CD4-positive, alpha-beta memory T cell (primary cell): Measurements from ENCODE around the gene HERPUD1. TPM values are rescaled to one million over a fixed set of nuclear protein-coding genes. Genes with fewer than 3 reads are reported as not detected.
"Not testable (repeated sequence)": the region's sequence is repeated elsewhere in the genome, so short reads cannot be mapped to it uniquely, and the experiment has no call there.

Source experiments
- CTCF ChIA-PET: fragments of 350-600 bp; sonication (Branson Sonifier 250); formaldehyde crosslinking; loops from one replicate; lab custom pipeline; 2021; ENCODE audit warnings: inconsistent platforms; ENCODE audit not compliant: partially characterized antibody; lab: Charles Lee
- POLR2A ChIA-PET: fragments of 350-600 bp; sonication (Branson Sonifier 250); formaldehyde crosslinking; loops from one replicate; lab custom pipeline; 2021; ENCODE audit not compliant: partially characterized antibody; lab: Charles Lee
- DNase-seq, 5 donors: peaks; one replicate each; pipeline versions ENCODE4 v3.0.0 to v3.0.0-alpha.2; 2020 to 2022; ENCODE audit warnings: mixed read lengths in 1 of 5
- H3K27ac ChIP-seq: one replicate; pipeline ENCODE4 v1.7.0; 2013; ENCODE audit warnings: low read depth, low read length
- H3K27me3 ChIP-seq: 2 replicates; pipeline ENCODE4 v1.7.0; 2013; ENCODE audit warnings: mild to moderate bottlenecking, low read length, moderate library complexity; ENCODE audit not compliant: insufficient read depth
- H3K36me3 ChIP-seq: 2 replicates; pipeline ENCODE4 v1.7.0; 2013; ENCODE audit warnings: mild to moderate bottlenecking, low read length, moderate library complexity; ENCODE audit not compliant: insufficient read depth
- H3K4me1 ChIP-seq: 2 replicates; pipeline ENCODE4 v1.7.0; 2013; ENCODE audit warnings: mild to moderate bottlenecking, low read length, moderate library complexity; ENCODE audit not compliant: insufficient read depth
- H3K4me3 ChIP-seq, 2 donors: one replicate each; pipeline ENCODE4 v1.7.0; 2013; ENCODE audit warnings: low read length in 2 of 2, mild to moderate bottlenecking in 1 of 2
- H3K9me3 ChIP-seq, 2 donors: one replicate each; pipeline ENCODE4 v1.7.0; 2013; ENCODE audit warnings: low read length in 2 of 2, control low read depth in 1 of 2; ENCODE audit not compliant: control insufficient read depth in 1 of 2
- H3K27ac Mint-ChIP-seq, 7 donors: one replicate each; pipeline ENCODE4 v1.8.0; 2020 to 2021; ENCODE audit warnings: mixed read lengths in 7 of 7, mild to moderate bottlenecking in 6 of 7, inconsistent platforms in 3 of 7, moderate library complexity in 3 of 7
- H3K27me3 Mint-ChIP-seq, 2 donors: one replicate each; pipeline ENCODE4 v1.8.0; 2020 to 2021; ENCODE audit warnings: mixed read lengths in 2 of 2
- H3K36me3 Mint-ChIP-seq, 2 donors: one replicate each; pipeline ENCODE4 v1.8.0; 2020 to 2021; ENCODE audit warnings: mixed read lengths in 2 of 2, inconsistent platforms in 1 of 2, mild to moderate bottlenecking in 1 of 2
- H3K4me1 Mint-ChIP-seq, 4 donors: one replicate each; pipeline ENCODE4 v1.8.0; 2020 to 2021; ENCODE audit warnings: mixed read lengths in 4 of 4, mild to moderate bottlenecking in 1 of 4
- H3K4me3 Mint-ChIP-seq, 8 donors: one replicate each; pipeline ENCODE4 v1.8.0; 2020 to 2021; ENCODE audit warnings: mixed read lengths in 8 of 8, mild to moderate bottlenecking in 7 of 8, moderate library complexity in 6 of 8, inconsistent platforms in 3 of 8
- H3K9me3 Mint-ChIP-seq, 8 donors: one replicate each; pipeline ENCODE4 v1.8.0; 2020 to 2021; ENCODE audit warnings: mixed read lengths in 8 of 8, mild to moderate bottlenecking in 5 of 8, inconsistent platforms in 3 of 8, moderate library complexity in 1 of 8
- intact Hi-C: fragments of 100-400 bp; cut with micrococcal nuclease; formaldehyde crosslinking; loops from one replicate; pipeline ENCODE4 v1.15.1; 2023
- polyA plus RNA-seq, 2 donors: library from polyadenylated mRNA; unstranded; fragments of 300-500 nt; fragmentation: Illumina TruSeq; gene quantifications; one replicate each; pipeline ENCODE4 v1.2.3, GENCODE V29; 2021
- total RNA-seq, 2 experiments: library from RNA; stranded (reverse); gene quantifications; one replicate each; pipeline ENCODE4 v1.2.3, GENCODE V29; 2021

The HERPUD1 gene, protein sequence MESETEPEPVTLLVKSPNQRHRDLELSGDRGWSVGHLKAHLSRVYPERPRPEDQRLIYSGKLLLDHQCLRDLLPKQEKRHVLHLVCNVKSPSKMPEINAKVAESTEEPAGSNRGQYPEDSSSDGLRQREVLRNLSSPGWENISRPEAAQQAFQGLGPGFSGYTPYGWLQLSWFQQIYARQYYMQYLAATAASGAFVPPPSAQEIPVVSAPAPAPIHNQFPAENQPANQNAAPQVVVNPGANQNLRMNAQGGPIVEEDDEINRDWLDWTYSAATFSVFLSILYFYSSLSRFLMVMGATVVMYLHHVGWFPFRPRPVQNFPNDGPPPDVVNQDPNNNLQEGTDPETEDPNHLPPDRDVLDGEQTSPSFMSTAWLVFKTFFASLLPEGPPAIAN
- total RNA-seq (100 to 1,000 TPM; 130 to 136 TPM), polyA plus RNA-seq (100 to 1,000 TPM; 110 to 201 TPM)

GRCh38 chr16:56931892-56932720 lies at the start of gene HERPUD1:
TSS of gene HERPUD1 (plus strand) at chr16:56932142. CDS start at chr16:56932245, 103 bp downstream.
- CTCF ChIA-PET: no interaction called here

DNA sequence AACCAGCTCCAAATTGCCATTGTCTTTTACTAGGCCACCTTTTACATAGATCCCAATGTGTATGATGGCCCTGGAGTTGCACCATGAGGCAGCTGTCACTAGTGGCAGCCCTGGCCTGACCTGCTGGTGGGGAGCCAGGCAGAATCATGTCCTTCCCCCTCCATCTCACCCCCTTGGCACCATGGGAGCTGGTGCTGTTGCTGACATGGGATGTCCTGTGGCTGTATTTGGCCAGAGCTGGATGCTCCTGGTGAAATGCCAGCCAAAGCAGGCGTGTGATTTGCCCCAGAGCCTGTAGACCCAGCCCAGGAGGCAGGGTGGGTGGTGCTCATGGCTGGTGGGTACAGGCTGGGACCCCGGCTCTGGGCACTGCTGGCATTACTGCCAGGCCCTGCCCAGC lies 48.4 kb upstream of the HERPUD1 start:
- intact Hi-C loops: no loop called here
- Mint-ChIP-seq H3K4me3 (no peak overlapping the region), H3K9me3 (no peaks in the 10 kb centered on the region), H3K27ac (no peak overlapping the region), H3K27me3 (no peaks in the 10 kb centered on the region), H3K4me1 (no peaks in the 10 kb centered on the region), H3K36me3 (no peaks in the 10 kb centered on the region)
- Histone ChIP-seq H3K36me3 (no peaks in the 10 kb centered on the region), H3K4me1 (no peaks in the 10 kb centered on the region), H3K9me3 (no peaks in the 10 kb centered on the region), H3K27me3 (no peaks in the 10 kb centered on the region), H3K27ac (no peak overlapping the region), H3K4me3 (no peak overlapping the region)
- CTCF ChIA-PET: interaction anchor here (1.0 kb wide), 1 partner anchor 17 kb away, joined by 3 read pairs; no protein-coding TSS in a partner anchor
- POLR2A ChIA-PET: no interaction called here
- DNase-seq: no peak

More at GRCh38 chr16:56931892-56932720, at the start of gene HERPUD1:
- Histone ChIP-seq H3K36me3 (peaks cover 14% of the 10 kb centered on the region), H3K27me3 (no peaks in the 10 kb centered on the region), H3K9me3 (no peaks in the 10 kb centered on the region), H3K4me1 (peaks cover 48% of the 10 kb centered on the region), H3K4me3 (peak within 1 kb of the TSS; percentile 51 to 83), H3K27ac (peak within 1 kb of the TSS; percentile 96)
- H3K4me3 Mint-ChIP-seq: peak within 1 kb of the TSS; percentile 95 to 99 (median 98)
- POLR2A ChIA-PET: interaction anchor here (0.7 to 4.7 kb wide), 36 partner anchors 8 to 878 kb away, joined by 3 to 51 read pairs (median 5); partner anchors contain the start of genes BBS2, CCDC102A, CIAPIN1 and COQ9
- peak within 1 kb of the TSS; percentile 95 to 99 (median 98) for H3K27ac Mint-ChIP-seq
- H3K4me1 Mint-ChIP-seq: peaks cover 23 to 52% (median 37%) of the 10 kb centered on the region in 4 donors
- H3K27me3 Mint-ChIP-seq: no peaks in the 10 kb centered on the region
- H3K36me3 Mint-ChIP-seq: peaks cover 19 to 49% of the 10 kb centered on the region in 2 donors
- DNase-seq: peak; percentile 98 to 99 (median 99)
- intact Hi-C loops: loop anchor here (1.0 to 10.0 kb wide), 6 partner anchors 32 to 368 kb away; partner anchors contain the start of genes NLRC5, PSME3IP1 and RSPRY1
- no peaks in the 10 kb centered on the region for H3K9me3 Mint-ChIP-seq

GRCh38 chr16:56884026-56884582 lies 47.8 kb upstream of the HERPUD1 start:
- intact Hi-C loops: no loop called here
- H3K4me3 ChIP-seq: no peak overlapping the region
- H3K36me3 ChIP-seq: no peaks in the 10 kb centered on the region
- no peak overlapping the region for H3K27ac Mint-ChIP-seq
- ChIA-PET POLR2A (no interaction called here), CTCF (interaction anchor here (1.0 kb wide), 1 partner anchor 17 kb away, joined by 3 read pairs; no protein-coding TSS in a partner anchor)
- H3K27me3 ChIP-seq: no peaks in the 10 kb centered on the region
- H3K9me3 Mint-ChIP-seq: no peaks in the 10 kb centered on the region
- H3K4me1 ChIP-seq: no peaks in the 10 kb centered on the region
- no peak overlapping the region for H3K4me3 Mint-ChIP-seq
- no peak overlapping the region for H3K27ac ChIP-seq
- H3K9me3 ChIP-seq: no peaks in the 10 kb centered on the region
- H3K27me3 Mint-ChIP-seq: no peaks in the 10 kb centered on the region
- no peaks in the 10 kb centered on the region for H3K4me1 Mint-ChIP-seq
- H3K36me3 Mint-ChIP-seq: no peaks in the 10 kb centered on the region
- DNase-seq: no peak

GRCh38 chr16:56884929-56885328 lies 47.0 kb upstream of the HERPUD1 start:
- H3K9me3 ChIP-seq, H3K36me3 ChIP-seq, CTCF ChIA-PET, DNase-seq, H3K9me3 Mint-ChIP-seq, intact Hi-C loops, H3K4me1 Mint-ChIP-seq, H3K27ac Mint-ChIP-seq, H3K27ac ChIP-seq, H3K4me1 ChIP-seq, POLR2A ChIA-PET, H3K27me3 ChIP-seq, H3K27me3 Mint-ChIP-seq, H3K36me3 Mint-ChIP-seq, H3K4me3 ChIP-seq, H3K4me3 Mint-ChIP-seq: not testable (repeated sequence)

- Mint-ChIP-seq H3K27ac (peak overlapping the region in 1 of 7 donors; percentile 27), H3K27me3 (no peaks in the 10 kb centered on the region), H3K36me3 (no peaks in the 10 kb centered on the region), H3K4me1 (no peaks in the 10 kb centered on the region), H3K4me3 (no peak overlapping the region), H3K9me3 (no peaks in the 10 kb centered on the region)
- H3K36me3 ChIP-seq: no peaks in the 10 kb centered on the region
- H3K4me1 ChIP-seq: no peaks in the 10 kb centered on the region
- no peak overlapping the region for H3K27ac ChIP-seq
- intact Hi-C loops: no loop called here
- H3K27me3 ChIP-seq: no peaks in the 10 kb centered on the region
- ChIA-PET CTCF (no interaction called here), POLR2A (no interaction called here)
- no peak overlapping the region for H3K4me3 ChIP-seq
- DNase-seq: no peak
- no peaks in the 10 kb centered on the region for H3K9me3 ChIP-seq
Observed at GRCh38 chr16:56885446-56886162, 46.3 kb upstream of the HERPUD1 start.

DNA sequence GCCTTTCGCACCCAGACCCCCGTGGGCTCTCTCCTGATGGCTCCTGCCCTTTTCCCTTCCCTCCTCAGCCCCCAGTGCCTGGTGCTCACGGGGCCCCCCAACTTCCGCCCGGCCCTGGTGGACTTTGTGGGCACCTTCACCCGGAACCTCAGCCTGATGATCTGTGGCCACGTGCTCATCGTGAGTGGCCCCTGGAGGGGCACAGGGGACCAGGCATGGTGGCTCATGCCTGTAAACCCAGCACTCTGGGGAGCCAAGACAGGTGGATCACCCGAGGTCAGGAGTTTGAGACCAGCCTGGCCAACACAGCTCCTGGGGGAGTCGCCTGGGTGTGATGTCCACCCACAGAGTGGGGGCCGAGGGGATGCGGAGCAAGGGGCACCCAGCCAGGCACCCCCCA lies 45.6 kb upstream of the HERPUD1 start:
- intact Hi-C loops: no loop called here
- no peaks in the 10 kb centered on the region for H3K27me3 ChIP-seq
- no peak for DNase-seq
- no peaks in the 10 kb centered on the region for H3K36me3 ChIP-seq
- no peak overlapping the region for H3K27ac ChIP-seq
- no peaks in the 10 kb centered on the region for H3K9me3 ChIP-seq
- Mint-ChIP-seq H3K4me1 (no peaks in the 10 kb centered on the region), H3K27me3 (no peaks in the 10 kb centered on the region), H3K36me3 (no peaks in the 10 kb centered on the region), H3K9me3 (no peaks in the 10 kb centered on the region), H3K4me3 (no peak overlapping the region), H3K27ac (no peak overlapping the region)
- no peak overlapping the region for H3K4me3 ChIP-seq
- CTCF ChIA-PET: interaction anchor here (1.0 kb wide), 1 partner anchor 43 kb away, joined by 3 read pairs; no protein-coding TSS in a partner anchor
- POLR2A ChIA-PET: no interaction called here
- H3K4me1 ChIP-seq: no peaks in the 10 kb centered on the region
